Naive thymus-derived CD4-positive, alpha-beta T cell (primary cell): Measurements from ENCODE around the gene ULK3. TPM values are rescaled to one million over a fixed set of nuclear protein-coding genes. Genes with fewer than 3 reads are reported as not detected.

Source experiments
- ATAC-seq: fragments of 150-1000 bp; cut with Tn5 transposase; 2 replicates; pipeline ENCODE4 v1.10.0; 2021; ENCODE audit warnings: mild to moderate bottlenecking, moderate library complexity
- CTCF ChIA-PET: fragments of 350-600 bp; sonication (Branson Sonifier 250); formaldehyde crosslinking; loops from one replicate; lab custom pipeline; 2021; ENCODE audit warnings: antibody characterized with exemption; lab: Charles Lee
- POLR2A ChIA-PET: fragments of 350-600 bp; sonication (Branson Sonifier 250); formaldehyde crosslinking; loops from one replicate; lab custom pipeline; 2021; ENCODE audit warnings: antibody characterized with exemption, inconsistent platforms; lab: Charles Lee
- DNase-seq, 9 donors: peaks; one replicate each; pipeline versions ENCODE4 v3.0.0 to v3.0.0-alpha.2; 2020 to 2022; ENCODE audit warnings: mixed read lengths in 1 of 9
- H3K27ac ChIP-seq: one replicate; pipeline ENCODE4 v1.7.0; 2013; ENCODE audit warnings: mild to moderate bottlenecking, low read depth, low read length, moderate library complexity
- H3K27me3 ChIP-seq, 2 donors: one replicate each; pipeline ENCODE4 v1.7.0; 2013; ENCODE audit warnings: low read length in 2 of 2, mild to moderate bottlenecking in 2 of 2, moderate library complexity in 2 of 2; ENCODE audit not compliant: control insufficient read depth in 2 of 2, insufficient read depth in 2 of 2
- H3K36me3 ChIP-seq, 3 experiments: 1 replicate in 2 of 3; 2 replicates in 1 of 3; pipeline ENCODE4 v1.7.0; 2013; ENCODE audit warnings: low read length in 3 of 3, mild to moderate bottlenecking in 3 of 3, moderate library complexity in 1 of 3; ENCODE audit not compliant: insufficient read depth in 3 of 3, control insufficient read depth in 2 of 3
- H3K4me1 ChIP-seq, 2 donors: one replicate each; pipeline ENCODE4 v1.7.0; 2013; ENCODE audit warnings: low read length in 2 of 2, mild to moderate bottlenecking in 2 of 2, moderate library complexity in 1 of 2; ENCODE audit not compliant: control insufficient read depth in 2 of 2, insufficient read depth in 2 of 2
- H3K4me3 ChIP-seq: 2 replicates; pipeline ENCODE4 v1.7.0; 2013; ENCODE audit warnings: mild to moderate bottlenecking, low read length
- H3K9me3 ChIP-seq, 3 experiments: 1 replicate in 2 of 3; 2 replicates in 1 of 3; pipeline ENCODE4 v1.7.0; 2013; ENCODE audit warnings: low read length in 3 of 3; ENCODE audit not compliant: control insufficient read depth in 2 of 3
- H3K27ac Mint-ChIP-seq, 9 donors: one replicate each; pipeline ENCODE4 v1.8.0; 2020 to 2022; ENCODE audit warnings: mixed read lengths in 9 of 9, mild to moderate bottlenecking in 8 of 9, moderate library complexity in 5 of 9, inconsistent platforms in 2 of 9
- H3K27me3 Mint-ChIP-seq, 5 donors: one replicate each; pipeline ENCODE4 v1.8.0; 2021 to 2022; ENCODE audit warnings: mixed read lengths in 5 of 5, mild to moderate bottlenecking in 1 of 5
- H3K36me3 Mint-ChIP-seq, 5 donors: one replicate each; pipeline ENCODE4 v1.8.0; 2020 to 2022; ENCODE audit warnings: mixed read lengths in 5 of 5, mild to moderate bottlenecking in 3 of 5, inconsistent platforms in 1 of 5
- H3K4me1 Mint-ChIP-seq, 7 donors: one replicate each; pipeline ENCODE4 v1.8.0; 2020 to 2022; ENCODE audit warnings: mixed read lengths in 7 of 7, mild to moderate bottlenecking in 3 of 7, inconsistent platforms in 1 of 7
- H3K4me3 Mint-ChIP-seq, 10 donors: one replicate each; pipeline ENCODE4 v1.8.0; 2020 to 2022; ENCODE audit warnings: mild to moderate bottlenecking in 10 of 10, mixed read lengths in 10 of 10, moderate library complexity in 6 of 10, inconsistent platforms in 2 of 10
- H3K9me3 Mint-ChIP-seq, 11 donors: one replicate each; pipeline ENCODE4 v1.8.0; 2020 to 2022; ENCODE audit warnings: mixed read lengths in 11 of 11, mild to moderate bottlenecking in 4 of 11, inconsistent platforms in 1 of 11, moderate library complexity in 1 of 11
- intact Hi-C, 2 donors: fragments of 100-400 bp; cut with micrococcal nuclease; formaldehyde crosslinking; loops; one replicate each; pipeline ENCODE4 v1.15.1; 2023
- polyA plus RNA-seq, 2 donors: library from polyadenylated mRNA; unstranded; fragments of 300-500 nt; fragmentation: Illumina TruSeq; gene quantifications; one replicate each; pipeline ENCODE4 v1.2.3, GENCODE V29; 2021
- total RNA-seq, 6 experiments: library from RNA in 5 of 6; stranded (reverse) in 5 of 6; gene quantifications; 1 replicate in 5 of 6; 2 replicates in 1 of 6; pipeline ENCODE4 v1.2.3 and lab custom pipeline; 2021 to 2026

Gene ULK3
- total and polyA plus RNA-seq, 7 experiments from 2014 or later, result 15.4 to 106 (median 54.8) TPM

DNA sequence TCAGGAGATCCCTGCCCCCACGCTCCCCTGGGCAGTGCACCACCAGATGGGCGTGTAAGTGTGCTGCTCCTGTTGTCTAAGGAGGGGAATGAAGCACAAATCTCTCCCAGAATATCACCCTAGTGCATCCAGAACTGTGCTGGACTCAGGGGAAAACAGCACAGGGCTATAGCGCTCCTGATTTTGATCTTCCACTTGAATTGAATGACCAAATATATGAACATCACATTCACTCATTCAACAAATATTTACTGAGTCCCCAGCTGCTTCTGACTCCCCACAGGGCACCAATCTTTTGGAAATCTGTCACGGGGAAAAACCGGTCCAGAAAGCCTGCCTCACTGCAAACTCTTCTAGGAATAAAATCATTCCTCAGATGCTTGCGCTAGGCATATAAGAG is 14.1 kb downstream of the ULK3 start:
- no peak for DNase-seq
- Mint-ChIP-seq H3K4me1 (peaks cover 0 to 6% (median 2%) of the 10 kb centered on the region in 7 donors), H3K27ac (no peak overlapping the region), H3K27me3 (peaks cover 21 to 35% (median 23%) of the 10 kb centered on the region in 5 donors), H3K9me3 (no peaks in the 10 kb centered on the region), H3K36me3 (no peaks in the 10 kb centered on the region), H3K4me3 (no peak overlapping the region)
- intact Hi-C loops, result no loop called here
- POLR2A ChIA-PET, result interaction anchor here (1.0 to 1.2 kb wide), 2 partner anchors 13 to 166 kb away, joined by 3 read pairs; partner anchors contain the start of gene SCAMP5
- H3K4me3 ChIP-seq, result no peak overlapping the region
- no peak overlapping the region for H3K27ac ChIP-seq
- no peaks in the 10 kb centered on the region for H3K4me1 ChIP-seq
- H3K9me3 ChIP-seq, result no peaks in the 10 kb centered on the region
- no peak for ATAC-seq
- CTCF ChIA-PET, result interaction anchor here (0.6 to 2.1 kb wide), 3 partner anchors 21 to 60 kb away, joined by 3 to 6 read pairs (median 3); no protein-coding TSS in a partner anchor
- H3K27me3 ChIP-seq, result peaks cover 0 to 12% of the 10 kb centered on the region in 2 donors
- H3K36me3 ChIP-seq, result no peaks in the 10 kb centered on the region

DNA sequence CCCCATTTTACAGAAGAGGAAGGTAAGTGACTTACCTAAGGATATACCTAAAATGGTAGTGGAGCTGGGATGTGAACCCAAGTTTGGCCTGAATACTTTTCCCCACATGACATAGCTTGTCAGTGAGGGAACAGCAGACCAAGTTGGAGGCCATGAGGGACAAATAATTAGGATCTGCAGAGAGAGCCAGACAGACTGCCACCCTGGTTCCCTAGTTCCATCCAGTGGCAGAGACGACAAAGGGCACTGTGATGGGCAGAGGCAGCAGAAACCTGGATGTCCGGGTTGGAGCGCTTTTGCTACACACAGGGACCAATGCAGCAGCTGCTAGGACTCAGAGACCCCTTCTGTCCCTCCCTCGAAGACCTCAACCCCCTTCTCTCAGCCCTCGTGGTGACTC is 15.3 kb downstream of the ULK3 start:
- Histone ChIP-seq H3K27ac (no peak overlapping the region), H3K4me3 (no peak overlapping the region), H3K27me3 (peaks cover 0 to 12% of the 10 kb centered on the region in 2 donors), H3K4me1 (no peaks in the 10 kb centered on the region), H3K36me3 (no peaks in the 10 kb centered on the region), H3K9me3 (no peaks in the 10 kb centered on the region)
- intact Hi-C loops, result no loop called here
- Mint-ChIP-seq H3K27ac (no peak overlapping the region), H3K4me3 (no peak overlapping the region), H3K9me3 (no peaks in the 10 kb centered on the region), H3K4me1 (peaks cover 0 to 6% (median 0%) of the 10 kb centered on the region in 7 donors), H3K36me3 (no peaks in the 10 kb centered on the region), H3K27me3 (peaks cover 21 to 35% (median 24%) of the 10 kb centered on the region in 5 donors)
- CTCF ChIA-PET, result interaction anchor here (0.6 to 1.3 kb wide), 2 partner anchors 57 to 127 kb away, joined by 3 to 5 read pairs; no protein-coding TSS in a partner anchor
- ATAC-seq (no peak), DNase-seq (no peak)
- POLR2A ChIA-PET, result no interaction called here

DNA sequence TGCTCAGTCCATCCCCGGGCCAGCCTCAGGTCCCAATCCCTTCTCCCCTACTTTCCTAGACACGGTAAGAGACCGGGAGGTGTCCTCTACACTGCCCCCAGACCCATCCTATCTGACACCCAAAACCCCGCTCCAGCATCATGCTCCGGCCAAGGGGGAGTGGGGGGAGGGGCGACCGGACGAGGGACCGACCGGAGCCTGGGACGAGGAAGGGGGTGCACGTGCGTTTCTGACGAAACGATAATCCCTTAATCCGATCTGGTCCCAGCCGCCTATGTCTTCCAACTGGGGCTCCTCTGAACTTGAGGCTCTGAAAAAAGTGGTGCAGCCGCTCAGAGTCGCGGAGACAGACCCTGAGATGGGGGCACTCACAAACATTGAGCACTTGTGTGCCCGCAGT is 16.0 kb downstream of the ULK3 start:
- intact Hi-C loops, result loop anchor here in 1 of 2 donors (1.0 kb wide), 2 partner anchors 46 to 168 kb away; partner anchors contain the start of genes SCAMP2 and SCAMP5
- H3K4me1 Mint-ChIP-seq, result peaks cover 0 to 6% (median 0%) of the 10 kb centered on the region in 7 donors

DNA sequence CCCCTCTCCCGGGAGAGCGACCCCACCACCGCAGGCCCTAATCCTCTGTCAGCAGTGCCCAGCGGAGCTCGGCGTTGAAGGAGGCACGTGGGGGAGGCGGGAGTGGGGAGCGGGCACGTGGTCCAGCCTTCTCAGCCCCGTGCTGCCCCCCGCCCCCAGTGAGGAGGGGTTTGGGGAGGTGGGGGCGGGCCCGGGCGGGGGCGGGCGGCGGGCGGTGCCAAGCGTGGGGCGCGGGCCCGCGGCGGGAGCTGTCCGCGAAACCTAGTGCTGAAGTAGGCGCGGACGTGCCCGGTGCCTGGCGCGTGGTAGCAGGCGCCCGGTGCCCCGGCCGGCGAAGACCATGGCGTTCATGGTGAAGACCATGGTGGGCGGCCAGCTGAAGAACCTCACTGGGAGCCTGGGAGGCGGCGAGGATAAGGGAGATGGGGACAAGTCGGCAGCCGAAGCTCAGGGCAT is 16.6 kb downstream of the ULK3 start, which contains the start of gene CPLX3:
Gene CPLX3 (plus strand): TSS at position 264 of the 456 bp plus-strand sequence. CDS start 77 bp downstream, at position 341.
- H3K27me3 Mint-ChIP-seq, result peaks cover 21 to 35% (median 24%) of the 10 kb centered on the region in 5 donors
- H3K9me3 Mint-ChIP-seq, result no peaks in the 10 kb centered on the region
- intact Hi-C loops, result loop anchor here in 1 of 2 donors (1.0 kb wide), 2 partner anchors 47 to 169 kb away; partner anchors contain the start of genes SCAMP2 and SCAMP5
- peaks cover 0 to 12% of the 10 kb centered on the region in 2 donors for H3K27me3 ChIP-seq
- peaks cover 0 to 6% (median 0%) of the 10 kb centered on the region in 7 donors for H3K4me1 Mint-ChIP-seq
- ATAC-seq, result peak; percentile 83
- no peak within 1 kb of the TSS for H3K4me3 Mint-ChIP-seq
- H3K36me3 ChIP-seq, result no peaks in the 10 kb centered on the region
- no peak within 1 kb of the TSS for H3K27ac ChIP-seq
- H3K4me1 ChIP-seq, result no peaks in the 10 kb centered on the region
- ChIA-PET POLR2A (no interaction called here), CTCF (interaction anchor here (0.5 to 1.6 kb wide), 3 partner anchors 27 to 1465 kb away, joined by 3 to 5 read pairs (median 4); no protein-coding TSS in a partner anchor)
- H3K36me3 Mint-ChIP-seq, result no peaks in the 10 kb centered on the region
- peak; percentile 20 to 76 (median 47) for DNase-seq
- H3K9me3 ChIP-seq, result no peaks in the 10 kb centered on the region
- H3K27ac Mint-ChIP-seq, result peak within 1 kb of the TSS in 1 of 9 donors; percentile 36
- no peak within 1 kb of the TSS for H3K4me3 ChIP-seq

More for the DNA sequence above, 16.0 kb downstream of the ULK3 start:
- CTCF ChIA-PET, result interaction anchor here (0.6 to 1.6 kb wide), 3 partner anchors 58 to 451 kb away, joined by 3 to 5 read pairs (median 4); no protein-coding TSS in a partner anchor
- POLR2A ChIA-PET, result no interaction called here
- no peaks in the 10 kb centered on the region for H3K36me3 ChIP-seq
- no peak overlapping the region for H3K4me3 Mint-ChIP-seq
- peaks cover 0 to 12% of the 10 kb centered on the region in 2 donors for H3K27me3 ChIP-seq
- no peaks in the 10 kb centered on the region for H3K9me3 Mint-ChIP-seq
- ATAC-seq (no peak), DNase-seq (no peak)
- H3K27me3 Mint-ChIP-seq, result peaks cover 21 to 35% (median 24%) of the 10 kb centered on the region in 5 donors
- no peaks in the 10 kb centered on the region for H3K4me1 ChIP-seq
- H3K9me3 ChIP-seq, result no peaks in the 10 kb centered on the region
- H3K27ac ChIP-seq, result no peak overlapping the region
- no peak overlapping the region for H3K27ac Mint-ChIP-seq
- H3K4me3 ChIP-seq, result no peak overlapping the region
- H3K36me3 Mint-ChIP-seq, result no peaks in the 10 kb centered on the region

DNA sequence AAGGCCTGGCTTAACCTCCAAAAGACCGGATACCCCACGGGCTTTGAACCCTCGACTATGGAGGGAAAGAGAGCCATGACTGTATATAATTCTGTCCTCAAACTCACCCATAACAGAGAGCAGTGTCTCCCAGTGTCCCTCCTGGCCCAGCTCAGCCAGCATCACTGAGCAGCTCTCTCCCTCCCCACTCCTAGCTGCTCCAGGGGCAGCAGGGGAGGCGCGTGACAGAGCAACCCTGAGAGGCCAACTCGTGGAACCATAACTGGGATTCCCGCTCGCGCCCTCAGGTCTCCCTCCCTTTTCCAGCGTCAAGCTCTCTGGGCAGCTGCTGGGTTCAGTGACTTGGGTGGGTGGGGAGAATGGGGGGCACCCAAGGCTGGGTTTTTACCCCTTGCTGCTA is 17.1 kb downstream of the ULK3 start:
- Histone ChIP-seq H3K27ac (no peak overlapping the region), H3K27me3 (peaks cover 0 to 12% of the 10 kb centered on the region in 2 donors), H3K9me3 (no peaks in the 10 kb centered on the region), H3K4me1 (no peaks in the 10 kb centered on the region), H3K36me3 (no peaks in the 10 kb centered on the region), H3K4me3 (no peak overlapping the region)
- no peak overlapping the region for H3K4me3 Mint-ChIP-seq
- ChIA-PET POLR2A (interaction anchor here (1.0 kb wide), 1 partner anchor 10 kb away, joined by 3 read pairs; no protein-coding TSS in a partner anchor), CTCF (interaction anchor here (1.5 to 1.6 kb wide), 2 partner anchors 26 to 57 kb away, joined by 4 to 5 read pairs; no protein-coding TSS in a partner anchor)
- no peaks in the 10 kb centered on the region for H3K9me3 Mint-ChIP-seq
- H3K4me1 Mint-ChIP-seq, result peaks cover 0 to 6% (median 0%) of the 10 kb centered on the region in 7 donors
- H3K36me3 Mint-ChIP-seq, result no peaks in the 10 kb centered on the region
- DNase-seq, result no peak
- ATAC-seq, result no peak
- peaks cover 21 to 35% (median 24%) of the 10 kb centered on the region in 5 donors for H3K27me3 Mint-ChIP-seq
- intact Hi-C loops, result loop anchor here in 1 of 2 donors (1.0 kb wide), 2 partner anchors 47 to 169 kb away; partner anchors contain the start of genes SCAMP2 and SCAMP5
- peak overlapping the region in 1 of 9 donors; percentile 36 for H3K27ac Mint-ChIP-seq

DNA sequence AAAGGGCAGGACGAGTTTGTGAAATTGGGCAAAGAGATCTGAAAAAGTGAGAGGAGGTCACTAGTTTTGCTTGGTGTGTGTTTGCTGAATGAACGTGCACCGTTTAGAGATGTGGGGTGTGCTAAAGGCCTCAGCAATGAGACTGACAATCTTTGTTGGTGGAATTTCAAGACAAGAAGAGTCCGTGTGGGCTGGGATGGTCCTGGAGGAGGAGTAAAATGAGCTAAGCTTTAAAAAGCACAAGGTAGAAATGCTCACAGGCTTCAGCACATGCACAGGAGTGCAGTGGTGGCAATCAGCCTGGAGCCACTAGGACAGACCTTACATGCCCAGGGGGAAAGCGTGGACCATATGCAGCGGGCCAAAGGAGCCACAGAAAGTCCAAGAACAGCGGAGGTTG is 18.0 kb downstream of the ULK3 start:
- H3K4me3 Mint-ChIP-seq, result peak overlapping the region in 1 of 10 donors; percentile 20
- ChIA-PET CTCF (interaction anchor here (1.2 to 1.6 kb wide), 2 partner anchors 25 to 56 kb away, joined by 3 to 5 read pairs; no protein-coding TSS in a partner anchor), POLR2A (interaction anchor here (1.0 kb wide), 1 partner anchor 9 kb away, joined by 3 read pairs; no protein-coding TSS in a partner anchor)
- H3K27me3 Mint-ChIP-seq, result peaks cover 21 to 35% (median 24%) of the 10 kb centered on the region in 5 donors
- peak overlapping the region in 1 of 9 donors; percentile 27 for H3K27ac Mint-ChIP-seq
- Histone ChIP-seq H3K4me3 (no peak overlapping the region), H3K27me3 (peaks cover 0 to 12% of the 10 kb centered on the region in 2 donors), H3K9me3 (no peaks in the 10 kb centered on the region), H3K27ac (no peak overlapping the region), H3K4me1 (no peaks in the 10 kb centered on the region), H3K36me3 (no peaks in the 10 kb centered on the region)
- no peaks in the 10 kb centered on the region for H3K36me3 Mint-ChIP-seq
- intact Hi-C loops, result no loop called here
- no peak for ATAC-seq
- DNase-seq, result no peak
- H3K4me1 Mint-ChIP-seq, result peaks cover 0 to 6% (median 0%) of the 10 kb centered on the region in 7 donors
- H3K9me3 Mint-ChIP-seq, result no peaks in the 10 kb centered on the region
